CD4-positive, alpha-beta T cell treated with Interleukin-1 beta for 1 hour (primary cell): ENCODE results near the gene GCNT3.
"Not testable (repeated sequence)": the region's sequence is repeated elsewhere in the genome, so short reads cannot be mapped to it uniquely, and the experiment has no call there.

Experiments used
- DNase-seq, 2 donors: peaks; one replicate each; pipeline ENCODE4 v3.0.0-alpha.2; 2020 to 2022

Gene GCNT3

GRCh38 chr15:59618406-59618805 lies 6.8 kb downstream of the GCNT3 start:
- DNase-seq = no peak

GRCh38 chr15:59622289-59622688 lies 10.7 kb downstream of the GCNT3 start:
- peak; percentile 6 to 30 for DNase-seq

GRCh38 chr15:59632714-59633113 lies 21.1 kb downstream of the GCNT3 start:
- no peak for DNase-seq

- no peak for DNase-seq
Observed at GRCh38 chr15:59636184-59636583, 24.6 kb downstream of the GCNT3 start.

- DNase-seq = not testable (repeated sequence)
Observed at GRCh38 chr15:59637507-59637906, 25.9 kb downstream of the GCNT3 start.

- DNase-seq = no peak
Observed at GRCh38 chr15:59642351-59642750, 30.8 kb downstream of the GCNT3 start.

- no peak for DNase-seq
Observed at GRCh38 chr15:59644756-59645155, 33.2 kb downstream of the GCNT3 start.

GRCh38 chr15:59645812-59646211 lies 34.2 kb downstream of the GCNT3 start:
- DNase-seq = not testable (repeated sequence)

GRCh38 chr15:59646277-59646676 lies 34.7 kb downstream of the GCNT3 start:
- no peak for DNase-seq

- DNase-seq = no peak
Observed at GRCh38 chr15:59647085-59647484, 35.5 kb downstream of the GCNT3 start.

GRCh38 chr15:59649603-59650002 lies 38.0 kb downstream of the GCNT3 start:
- DNase-seq = no peak

- DNase-seq = no peak
Observed at GRCh38 chr15:59654046-59654445, 42.5 kb downstream of the GCNT3 start.

- DNase-seq = peak; percentile 91 to 93
Observed at GRCh38 chr15:59656897-59657634, 45.5 kb downstream of the GCNT3 start, which contains the start of gene GTF2A2. Gene GTF2A2, minus strand, starts transcription at chr15:59657515. Its CDS starts 5,238 bp downstream, at chr15:59652277.

- DNase-seq = no peak
Observed at GRCh38 chr15:59657635-59658125, 46.1 kb downstream of the GCNT3 start.

GRCh38 chr15:59659366-59659765 lies 47.8 kb downstream of the GCNT3 start:
- DNase-seq = no peak

GRCh38 chr15:59662260-59662659 lies 50.7 kb downstream of the GCNT3 start:
- no peak for DNase-seq

- DNase-seq = no peak
Observed at GRCh38 chr15:59668556-59668955, 57.0 kb downstream of the GCNT3 start.
